Urinary bladder (tissue), 4 donors: Measurements from ENCODE around the gene SSUH2. TPM values are rescaled to one million over a fixed set of nuclear protein-coding genes. Genes with fewer than 3 reads are reported as not detected.

ENCODE experiments used
- DNase-seq: peaks from one replicate; pipeline ENCODE4 v3.0.0-alpha.2; 2015; ENCODE audit errors: extremely low spot score
- H3K27ac ChIP-seq: one replicate; pipeline ENCODE4 v1.5.1; 2013; ENCODE audit warnings: low read depth, mild to moderate bottlenecking, moderate library complexity
- H3K36me3 ChIP-seq: one replicate; pipeline ENCODE4 v1.6.1; 2013; ENCODE audit warnings: mild to moderate bottlenecking, moderate library complexity; ENCODE audit not compliant: insufficient read depth
- H3K4me1 ChIP-seq: one replicate; pipeline ENCODE4 v1.6.1; 2013; ENCODE audit warnings: mild to moderate bottlenecking, moderate library complexity; ENCODE audit not compliant: insufficient read depth
- H3K4me3 ChIP-seq: one replicate; pipeline ENCODE4 v1.5.1; 2013; ENCODE audit warnings: low read depth, low read length
- WGBS: extraction: QIAGEN DNeasy Blood & Tissue Kit; methylation state at CpG from one replicate; pipeline ENCODE4 v1.1.7; 2013; 5-methylcytosine and 5-hydroxymethylcytosine counted together
- polyA plus RNA-seq: library from polyadenylated mRNA; stranded (reverse); fragments of 200-250 nt; gene quantifications from one replicate; pipeline ENCODE4 v1.2.3, GENCODE V29; 2013
- total RNA-seq: library from RNA; depleted of rRNA; stranded (reverse); fragments of >200 nt; gene quantifications from one replicate; pipeline ENCODE4 v1.2.3, GENCODE V29; 2014
- donor health status: healthy with polysubstance abuse.
- donor health status: healthy.

The SSUH2 gene
- total and polyA plus RNA-seq, 2 donors = 0.49 to 0.90 TPM

DNA sequence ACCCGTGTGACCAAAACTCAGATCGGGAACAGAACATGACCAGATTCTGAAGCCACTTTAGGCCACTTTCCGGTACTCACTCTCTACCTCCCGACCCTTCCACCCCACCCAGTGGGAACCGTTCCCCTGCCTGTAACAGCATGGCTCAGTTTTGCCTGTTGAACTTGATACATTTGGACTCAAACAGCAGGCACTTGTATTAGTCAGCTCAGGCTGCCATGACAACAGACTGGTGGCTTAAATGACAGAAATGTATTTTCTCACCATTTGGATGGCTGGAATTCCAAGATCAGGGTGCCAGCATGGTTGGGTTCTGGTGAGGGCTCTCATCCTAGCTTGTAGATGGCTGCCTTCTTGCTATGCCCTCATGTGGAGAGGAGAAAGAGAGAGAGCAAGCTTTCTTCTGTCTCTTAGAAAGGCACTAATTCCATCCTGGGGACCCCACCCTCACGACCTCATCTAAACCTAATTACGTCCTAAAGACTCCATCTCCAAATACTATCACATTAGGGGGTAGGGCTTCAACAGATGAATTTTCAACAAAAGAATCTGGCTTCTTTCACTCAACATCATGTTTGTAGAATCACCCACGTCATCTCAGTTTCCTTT, 9.3 kb upstream of the SSUH2 start:
- Histone ChIP-seq H3K4me1 (no peaks in the 10 kb centered on the region), H3K36me3 (no peaks in the 10 kb centered on the region), H3K4me3 (no peak overlapping the region), H3K27ac (no peak overlapping the region)
- DNase-seq = no peak
- 96% methylated on average over 8 of the region's 8 CpGs for WGBS

GRCh38 chr3:8652324-8652987, 7.9 kb upstream of the SSUH2 start:
- DNase-seq = no peak
- H3K4me1 ChIP-seq = no peaks in the 10 kb centered on the region
- no peak overlapping the region for H3K4me3 ChIP-seq
- WGBS = 88% methylated on average over 2 of the region's 2 CpGs
- no peak overlapping the region for H3K27ac ChIP-seq
- no peaks in the 10 kb centered on the region for H3K36me3 ChIP-seq

- no peaks in the 10 kb centered on the region for H3K4me1 ChIP-seq
- WGBS = 81% methylated on average over 12 of the region's 12 CpGs
These were observed 7.1 kb upstream of the SSUH2 start for GRCh38 chr3:8651418-8652323.

DNA sequence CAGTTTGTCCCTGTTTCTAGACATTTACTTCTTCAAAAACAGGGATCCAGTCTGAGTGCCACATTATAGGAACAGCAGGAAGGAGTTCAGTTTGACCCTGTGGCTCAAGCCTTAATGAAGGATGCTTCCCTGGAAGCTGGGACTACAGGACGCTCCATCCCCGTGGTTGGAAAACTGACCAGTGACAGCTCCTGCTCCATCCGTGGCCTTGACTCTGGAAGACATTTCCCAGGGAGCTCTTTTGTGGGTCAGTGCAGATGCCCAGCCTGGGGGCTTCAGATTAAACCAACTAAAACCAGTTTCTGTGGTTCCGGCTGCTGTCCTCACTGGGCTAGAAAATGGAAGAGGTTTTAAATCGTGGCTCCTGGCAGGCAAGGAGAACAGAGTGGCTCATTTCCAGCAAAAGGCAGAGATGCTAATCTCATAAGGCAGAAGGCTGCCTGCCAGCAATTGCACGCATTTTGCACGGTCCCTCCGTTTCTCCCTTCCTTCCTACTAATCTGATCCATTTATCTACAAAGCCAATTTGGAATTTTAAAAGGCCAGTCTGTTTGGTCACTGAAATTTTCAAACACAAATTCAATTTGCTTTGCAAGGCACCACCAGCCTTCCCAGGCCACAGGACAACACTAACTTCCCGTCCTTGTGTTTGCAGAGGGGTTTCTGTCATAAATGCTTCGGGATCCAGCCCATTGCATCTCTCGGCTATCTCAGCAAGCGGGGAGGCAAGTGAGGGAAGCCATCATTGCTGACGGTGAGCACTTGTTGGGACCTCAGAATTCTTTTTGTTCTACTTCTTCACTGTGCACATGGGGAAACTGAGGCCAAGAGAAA, 6.2 kb upstream of the SSUH2 start:
- H3K4me3 ChIP-seq = no peak overlapping the region
- DNase-seq = peak; percentile 56
- H3K4me1 ChIP-seq = no peaks in the 10 kb centered on the region
- H3K36me3 ChIP-seq = no peaks in the 10 kb centered on the region
- 40% methylated on average over 13 of the region's 13 CpGs for WGBS
- H3K27ac ChIP-seq = no peak overlapping the region

More at GRCh38 chr3:8651418-8652323, 7.1 kb upstream of the SSUH2 start:
- no peak for DNase-seq
- H3K27ac ChIP-seq = no peak overlapping the region
- no peak overlapping the region for H3K4me3 ChIP-seq
- no peaks in the 10 kb centered on the region for H3K36me3 ChIP-seq

GRCh38 chr3:8649757-8650156, 5.2 kb upstream of the SSUH2 start:
- DNase-seq = no peak
- 91% methylated on average over 5 of the region's 5 CpGs for WGBS
- H3K36me3 ChIP-seq = no peaks in the 10 kb centered on the region
- H3K4me3 ChIP-seq = no peak overlapping the region
- H3K4me1 ChIP-seq = no peaks in the 10 kb centered on the region
- H3K27ac ChIP-seq = no peak overlapping the region

DNA sequence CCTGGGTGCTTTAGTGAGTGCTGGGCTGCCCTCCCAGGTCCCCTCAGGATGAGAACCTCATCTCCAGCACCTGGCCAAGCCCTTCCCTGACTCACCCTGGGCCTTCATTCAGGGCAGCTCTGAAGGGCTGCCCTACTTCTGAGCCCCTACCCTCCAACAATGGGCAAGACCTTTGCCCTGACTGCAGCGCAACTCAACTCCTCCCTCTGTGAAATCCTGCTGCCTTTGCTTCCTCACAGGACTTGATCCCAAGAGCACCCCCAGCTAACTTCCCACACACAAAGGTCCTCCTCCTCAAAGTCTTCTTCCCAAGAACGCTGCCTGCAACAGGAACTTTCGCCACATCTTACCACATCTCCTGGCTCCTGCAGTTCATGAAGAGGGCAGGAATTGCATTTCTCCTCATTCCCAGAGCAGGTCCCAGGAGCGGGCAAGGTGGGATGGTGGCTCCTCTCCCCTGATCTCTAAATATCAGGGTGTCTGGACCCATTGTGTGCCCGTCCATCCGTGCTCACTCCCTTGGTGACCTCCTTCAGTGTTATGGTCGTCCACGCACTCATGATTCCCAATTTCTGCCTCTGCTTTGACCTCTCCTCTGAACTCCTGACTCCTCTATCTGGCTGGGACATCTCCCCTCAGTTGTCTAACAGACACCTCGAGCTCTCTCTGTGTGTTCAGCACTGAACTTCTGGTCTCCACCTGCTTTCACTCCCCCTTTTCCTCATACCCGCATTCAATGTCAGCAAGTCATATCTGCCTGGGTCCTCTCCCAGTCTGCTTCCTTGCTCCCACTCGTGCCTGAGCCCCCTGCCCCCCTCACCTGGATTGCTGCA, 4.5 kb upstream of the SSUH2 start:
- no peaks in the 10 kb centered on the region for H3K36me3 ChIP-seq
- no peak overlapping the region for H3K27ac ChIP-seq
- no peak for DNase-seq
- WGBS = 86% methylated on average over 11 of the region's 11 CpGs
- H3K4me1 ChIP-seq = no peaks in the 10 kb centered on the region
- no peak overlapping the region for H3K4me3 ChIP-seq

DNA sequence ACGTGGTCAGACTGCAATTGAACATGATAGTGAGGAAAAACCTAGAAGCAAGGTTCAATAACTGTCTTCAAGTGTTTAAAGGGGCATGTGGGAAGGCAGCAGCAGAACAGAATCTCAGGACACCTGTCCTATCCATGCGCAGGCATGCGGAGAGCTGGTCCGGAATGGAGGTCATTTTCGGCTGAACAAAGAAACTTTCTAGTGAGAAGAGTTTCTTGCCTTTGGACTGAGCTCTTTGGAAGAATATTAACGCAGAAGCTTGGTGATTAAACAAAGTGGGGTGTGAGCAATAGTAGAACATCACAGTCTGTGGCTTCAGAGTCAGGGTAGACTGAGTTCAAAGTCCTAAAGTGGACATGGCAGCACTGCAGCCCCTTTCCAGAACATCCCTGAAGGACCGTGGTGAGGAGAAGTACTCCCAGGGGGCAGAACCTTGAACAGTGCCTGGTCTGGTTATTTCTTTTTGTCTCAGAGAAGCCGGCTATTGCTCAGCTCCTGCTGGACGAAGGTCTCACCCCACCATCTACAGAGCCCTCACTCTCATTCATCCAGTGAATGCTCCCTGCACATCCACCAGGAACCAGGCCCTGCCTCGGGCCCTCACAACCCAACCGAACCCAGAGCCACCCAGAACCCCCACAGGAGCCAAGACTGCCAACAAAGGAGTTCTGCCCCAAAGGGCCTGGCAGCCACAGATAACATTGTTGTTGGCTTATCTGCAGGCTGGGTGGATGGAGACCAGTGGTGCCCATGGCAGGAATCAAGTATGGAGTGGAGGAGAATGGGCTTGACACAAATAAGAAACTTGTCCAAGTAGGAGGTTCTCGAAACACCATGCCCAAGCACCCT, 2.8 kb upstream of the SSUH2 start:
- no peaks in the 10 kb centered on the region for H3K36me3 ChIP-seq
- 93% methylated on average over 12 of the region's 12 CpGs for WGBS
- no peak for DNase-seq
- H3K4me3 ChIP-seq = no peak overlapping the region
- H3K27ac ChIP-seq = no peak overlapping the region
- no peaks in the 10 kb centered on the region for H3K4me1 ChIP-seq

DNA sequence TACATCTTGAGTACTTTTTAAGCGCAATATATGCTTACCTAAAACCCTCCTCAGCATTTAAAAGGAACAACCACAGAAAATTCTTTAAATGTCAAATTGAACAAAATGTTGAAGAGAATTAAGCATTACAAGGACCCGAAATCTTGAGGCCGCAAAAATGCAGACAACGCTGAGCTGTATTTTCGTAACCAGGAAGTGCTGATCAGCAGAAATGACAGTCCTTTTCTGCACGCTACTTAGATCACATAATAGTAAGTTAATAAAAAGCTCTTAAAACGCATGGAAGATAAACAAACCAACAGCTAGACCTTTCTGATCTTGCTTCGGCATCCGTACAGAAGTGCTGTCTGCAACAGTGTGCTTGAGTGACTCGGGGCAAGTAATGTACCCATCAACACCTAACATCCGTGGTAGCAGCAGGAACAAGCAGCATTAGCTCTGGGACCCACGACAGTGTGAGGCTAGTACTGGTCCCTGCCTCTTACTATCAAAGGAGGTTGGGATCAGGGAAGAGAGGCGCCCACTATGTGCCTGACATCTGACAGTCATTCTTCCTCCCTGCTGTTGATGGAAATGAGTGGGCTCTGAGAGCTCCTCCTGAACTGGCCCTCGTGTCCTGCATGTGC, 1.8 kb upstream of the SSUH2 start:
- H3K4me1 ChIP-seq = no peaks in the 10 kb centered on the region
- WGBS = 78% methylated on average over 14 of the region's 14 CpGs
- H3K27ac ChIP-seq = no peak overlapping the region
- no peak for DNase-seq
- H3K36me3 ChIP-seq = no peaks in the 10 kb centered on the region
- no peak overlapping the region for H3K4me3 ChIP-seq

DNA sequence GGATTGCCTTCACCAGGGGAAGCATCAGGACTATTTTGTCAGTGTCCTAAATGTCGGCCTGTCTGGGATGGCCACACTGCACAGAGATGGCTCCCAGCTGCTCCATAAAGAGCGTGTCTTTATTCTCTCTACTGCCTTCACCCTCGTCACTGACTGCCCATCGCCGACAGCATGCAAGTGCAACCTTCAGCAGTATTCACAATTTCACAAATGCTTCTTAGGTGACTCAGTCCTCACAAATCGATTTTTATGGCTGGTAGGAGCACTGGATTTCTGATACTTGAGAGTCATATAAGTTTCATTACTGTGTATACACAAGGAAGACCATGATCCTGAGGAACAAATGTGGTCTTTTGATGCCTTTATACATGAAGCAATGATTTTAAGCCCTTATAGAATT, 1.1 kb upstream of the SSUH2 start:
- Histone ChIP-seq H3K4me3 (no peak overlapping the region), H3K27ac (no peak overlapping the region), H3K4me1 (no peaks in the 10 kb centered on the region), H3K36me3 (no peaks in the 10 kb centered on the region)
- 69% methylated on average over 6 of the region's 6 CpGs for WGBS
- DNase-seq = no peak

- no peaks in the 10 kb centered on the region for H3K36me3 ChIP-seq
- no peak overlapping the region for H3K4me3 ChIP-seq
- 69% methylated on average over 10 of the region's 10 CpGs for WGBS
- H3K4me1 ChIP-seq = no peaks in the 10 kb centered on the region
- no peak for DNase-seq
- no peak overlapping the region for H3K27ac ChIP-seq
These were observed 769 bp downstream of the SSUH2 start for GRCh38 chr3:8643693-8644365.

DNA sequence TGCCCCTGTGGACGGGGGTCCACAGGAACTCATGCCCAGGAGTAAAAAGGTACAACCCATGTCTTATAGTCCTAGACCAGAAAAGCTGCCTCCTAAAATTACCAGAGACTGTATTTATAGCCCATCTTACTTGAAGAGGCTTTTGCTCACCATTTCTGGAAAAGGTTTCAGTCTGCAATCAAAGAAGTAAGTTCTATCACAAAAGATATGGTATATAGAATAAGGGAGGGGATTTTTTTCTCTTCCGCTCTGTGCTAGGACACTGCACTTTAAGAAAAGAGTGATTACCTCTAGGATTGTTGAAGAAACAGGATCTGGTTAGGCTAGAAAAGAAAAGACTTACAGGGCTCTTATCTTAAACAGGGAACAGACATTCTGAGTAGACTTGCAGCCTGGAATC, 2.6 kb downstream of the SSUH2 start:
- H3K36me3 ChIP-seq = no peaks in the 10 kb centered on the region
- WGBS = 93% methylated on average over 2 of the region's 2 CpGs
- H3K4me1 ChIP-seq = no peaks in the 10 kb centered on the region
- no peak overlapping the region for H3K4me3 ChIP-seq
- no peak overlapping the region for H3K27ac ChIP-seq
- DNase-seq = no peak
